ENCODE measurements around the gene HINT2.

HINT2 gene

GRCh38 chr9:35792826-35793225 is 22.0 kb downstream of the HINT2 start:
- TF ChIP-seq, protein P1, sequence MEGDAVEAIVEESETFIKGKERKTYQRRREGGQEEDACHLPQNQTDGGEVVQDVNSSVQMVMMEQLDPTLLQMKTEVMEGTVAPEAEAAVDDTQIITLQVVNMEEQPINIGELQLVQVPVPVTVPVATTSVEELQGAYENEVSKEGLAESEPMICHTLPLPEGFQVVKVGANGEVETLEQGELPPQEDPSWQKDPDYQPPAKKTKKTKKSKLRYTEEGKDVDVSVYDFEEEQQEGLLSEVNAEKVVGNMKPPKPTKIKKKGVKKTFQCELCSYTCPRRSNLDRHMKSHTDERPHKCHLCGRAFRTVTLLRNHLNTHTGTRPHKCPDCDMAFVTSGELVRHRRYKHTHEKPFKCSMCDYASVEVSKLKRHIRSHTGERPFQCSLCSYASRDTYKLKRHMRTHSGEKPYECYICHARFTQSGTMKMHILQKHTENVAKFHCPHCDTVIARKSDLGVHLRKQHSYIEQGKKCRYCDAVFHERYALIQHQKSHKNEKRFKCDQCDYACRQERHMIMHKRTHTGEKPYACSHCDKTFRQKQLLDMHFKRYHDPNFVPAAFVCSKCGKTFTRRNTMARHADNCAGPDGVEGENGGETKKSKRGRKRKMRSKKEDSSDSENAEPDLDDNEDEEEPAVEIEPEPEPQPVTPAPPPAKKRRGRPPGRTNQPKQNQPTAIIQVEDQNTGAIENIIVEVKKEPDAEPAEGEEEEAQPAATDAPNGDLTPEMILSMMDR (IDR thresholded peaks at IDR 0.05; ENCODE audit: poor library complexity, severe bottlenecking), result no peak
- no peaks in the 10 kb centered on the region for H3K36me3 ChIP-seq (ENCODE audit: low read depth)
- H3K4me3 ChIP-seq (ENCODE audit: severe bottlenecking), result no peak overlapping the region
- peaks cover 5% of the 10 kb centered on the region for H3K4me1 ChIP-seq (ENCODE audit: insufficient read depth, poor library complexity, severe bottlenecking)
- ATAC-seq (ENCODE audit: low read depth) (no peak), DNase-seq (ENCODE audit: low spot score) (no peak)
- H3K27ac ChIP-seq (ENCODE audit: poor library complexity, severe bottlenecking), result no peak overlapping the region
- H3K9me3 ChIP-seq (ENCODE audit: severe bottlenecking), result no peaks in the 10 kb centered on the region
- H3K27me3 ChIP-seq (ENCODE audit: insufficient read depth, poor library complexity, severe bottlenecking), result no peaks in the 10 kb centered on the region

DNA sequence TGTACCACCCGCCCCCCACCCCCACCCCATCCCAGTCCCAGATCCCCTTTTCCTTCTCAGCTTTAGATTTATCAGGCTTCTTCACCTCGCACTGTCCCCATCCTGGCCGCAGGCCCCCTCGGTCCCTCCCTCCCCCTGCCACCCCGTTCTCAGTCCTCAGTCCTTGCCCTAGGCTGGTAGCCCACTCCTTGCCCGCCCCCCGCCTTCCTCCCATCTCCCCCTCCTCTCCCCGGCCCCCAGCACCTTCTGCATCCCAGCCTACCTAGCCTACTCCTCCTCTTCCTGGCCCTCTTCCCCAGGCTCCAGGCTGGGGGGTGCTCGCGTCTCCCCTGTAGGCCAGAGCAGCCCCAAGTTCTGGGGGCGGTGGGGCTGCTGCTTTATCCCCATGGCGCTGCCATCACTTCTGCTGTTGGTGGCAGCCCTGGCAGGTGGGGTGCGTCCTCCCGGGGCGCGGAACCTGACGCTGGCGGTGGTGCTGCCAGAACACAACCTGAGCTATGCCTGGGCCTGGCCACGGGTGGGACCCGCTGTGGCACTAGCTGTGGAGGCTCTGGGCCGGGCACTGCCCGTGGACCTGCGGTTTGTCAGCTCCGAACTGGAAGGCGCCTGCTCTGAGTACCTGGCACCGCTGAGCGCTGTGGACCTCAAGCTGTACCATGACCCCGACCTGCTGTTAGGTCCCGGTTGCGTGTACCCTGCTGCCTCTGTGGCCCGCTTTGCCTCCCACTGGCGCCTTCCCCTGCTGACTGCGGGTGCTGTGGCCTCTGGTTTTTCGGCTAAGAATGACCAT is 22.6 kb downstream of the HINT2 start:
- no peak overlapping the region for H3K4me3 ChIP-seq (ENCODE audit: severe bottlenecking)
- ATAC-seq (ENCODE audit: low read depth) (no peak), DNase-seq (ENCODE audit: low spot score) (no peak)
- H3K27ac ChIP-seq (ENCODE audit: poor library complexity, severe bottlenecking), result no peak overlapping the region
- peaks cover 5% of the 10 kb centered on the region for H3K4me1 ChIP-seq (ENCODE audit: insufficient read depth, poor library complexity, severe bottlenecking)
- H3K9me3 ChIP-seq (ENCODE audit: severe bottlenecking), result no peaks in the 10 kb centered on the region
- no peaks in the 10 kb centered on the region for H3K27me3 ChIP-seq (ENCODE audit: insufficient read depth, poor library complexity, severe bottlenecking)
- TF ChIP-seq, protein P1 (IDR thresholded peaks at IDR 0.05; ENCODE audit: poor library complexity, severe bottlenecking), result no peak
- no peaks in the 10 kb centered on the region for H3K36me3 ChIP-seq (ENCODE audit: low read depth)

DNA sequence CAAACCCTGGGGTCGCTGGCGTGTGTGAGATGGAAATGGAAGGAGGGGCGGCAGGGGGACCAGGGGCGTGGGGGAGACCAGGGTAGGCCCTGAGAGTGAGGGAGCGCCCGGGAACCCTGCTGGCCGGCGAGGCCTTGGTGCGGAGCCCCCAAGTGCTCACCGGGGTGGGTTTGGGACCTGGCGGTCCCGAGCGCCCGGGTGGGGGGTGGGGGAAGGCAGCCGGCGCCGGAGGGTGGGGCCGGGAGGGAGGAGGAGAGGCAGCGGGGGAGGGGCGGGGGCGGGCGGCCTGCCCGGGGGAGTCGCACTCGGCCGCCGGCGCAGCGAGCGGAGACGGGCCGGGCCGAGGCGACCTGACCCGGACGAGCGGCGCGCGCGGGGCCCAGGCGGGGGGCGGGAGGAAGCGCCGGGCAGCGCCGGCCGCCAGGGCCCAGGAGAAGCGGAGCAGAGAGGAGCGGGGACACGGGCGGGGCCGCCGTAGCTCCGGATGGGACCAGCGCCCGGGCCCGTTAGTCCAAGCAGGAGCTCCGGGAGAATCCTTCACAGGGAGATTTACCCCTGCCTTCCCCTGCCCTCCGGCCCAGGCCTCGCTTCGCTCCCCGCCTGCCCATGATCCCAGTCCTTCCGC is 23.4 kb downstream of the HINT2 start, which contains the start of gene NPR2:
Gene NPR2 (plus strand): TSS at position 295 of the 625 bp plus-strand sequence. CDS start 818 bp downstream, outside the sequence.
- Histone ChIP-seq H3K27ac (ENCODE audit: poor library complexity, severe bottlenecking) (no peak within 1 kb of the TSS), H3K27me3 (ENCODE audit: insufficient read depth, poor library complexity, severe bottlenecking) (no peaks in the 10 kb centered on the region), H3K36me3 (ENCODE audit: low read depth) (no peaks in the 10 kb centered on the region), H3K4me3 (ENCODE audit: severe bottlenecking) (no peak within 1 kb of the TSS), H3K9me3 (ENCODE audit: severe bottlenecking) (no peaks in the 10 kb centered on the region), H3K4me1 (ENCODE audit: insufficient read depth, poor library complexity, severe bottlenecking) (peaks cover 5% of the 10 kb centered on the region)
- TF ChIP-seq, protein P1 (IDR thresholded peaks at IDR 0.05; ENCODE audit: poor library complexity, severe bottlenecking), result no peak
- DNase-seq (ENCODE audit: low spot score), result no peak
- peak; percentile 15; the same call in 1 of the 3 replicates for ATAC-seq (ENCODE audit: low read depth)

- H3K27me3 ChIP-seq (ENCODE audit: insufficient read depth, poor library complexity, severe bottlenecking), result no peaks in the 10 kb centered on the region
- H3K36me3 ChIP-seq (ENCODE audit: low read depth), result no peaks in the 10 kb centered on the region
- DNase-seq (ENCODE audit: low spot score) (no peak), ATAC-seq (ENCODE audit: low read depth) (peak; percentile 92)
- H3K27ac ChIP-seq (ENCODE audit: poor library complexity, severe bottlenecking), result no peak overlapping the region
- H3K4me3 ChIP-seq (ENCODE audit: severe bottlenecking), result no peak overlapping the region
- H3K9me3 ChIP-seq (ENCODE audit: severe bottlenecking), result no peaks in the 10 kb centered on the region
- H3K4me1 ChIP-seq (ENCODE audit: insufficient read depth, poor library complexity, severe bottlenecking), result peaks cover 2% of the 10 kb centered on the region
- TF ChIP-seq, protein P1 (IDR thresholded peaks at IDR 0.05; ENCODE audit: poor library complexity, severe bottlenecking), result peak; percentile 92
Measured at GRCh38 chr9:35790385-35791296, 24.2 kb downstream of the HINT2 start.

Measured in RWPE2 (cell line).